Hematopoietic multipotent progenitor cell treated with erythropoietin and hydrocortisone succinate and interleukin-3 and kit ligand, for 15 days (in vitro differentiated cells): ENCODE measurements around the gene GHRH.

ENCODE experiments used
- DNase-seq: peaks from one replicate; pipeline ENCODE4 v3.0.0-alpha.2; 2015; ENCODE audit warnings: low spot score

The GHRH gene

DNA sequence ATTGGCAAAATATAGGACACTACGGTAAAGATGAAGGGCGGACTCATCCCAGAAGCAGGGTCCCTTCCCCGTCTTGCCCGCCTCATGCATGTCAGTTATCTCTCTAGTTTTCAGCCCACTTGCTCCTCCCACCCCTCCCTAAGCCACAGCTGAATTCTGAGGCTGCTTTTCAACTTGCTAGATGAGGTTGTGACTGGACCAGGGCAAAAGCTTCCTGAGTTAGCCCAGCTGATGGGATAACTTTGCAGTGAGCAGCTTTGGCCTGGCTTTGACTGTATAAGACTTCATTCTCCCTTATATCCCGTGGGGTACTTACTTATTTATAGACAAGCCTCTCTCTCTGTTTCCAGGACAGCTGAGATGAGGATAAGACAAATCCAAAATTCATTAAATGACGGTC, 23.2 kb downstream of the GHRH start:
- DNase-seq: no peak

DNA sequence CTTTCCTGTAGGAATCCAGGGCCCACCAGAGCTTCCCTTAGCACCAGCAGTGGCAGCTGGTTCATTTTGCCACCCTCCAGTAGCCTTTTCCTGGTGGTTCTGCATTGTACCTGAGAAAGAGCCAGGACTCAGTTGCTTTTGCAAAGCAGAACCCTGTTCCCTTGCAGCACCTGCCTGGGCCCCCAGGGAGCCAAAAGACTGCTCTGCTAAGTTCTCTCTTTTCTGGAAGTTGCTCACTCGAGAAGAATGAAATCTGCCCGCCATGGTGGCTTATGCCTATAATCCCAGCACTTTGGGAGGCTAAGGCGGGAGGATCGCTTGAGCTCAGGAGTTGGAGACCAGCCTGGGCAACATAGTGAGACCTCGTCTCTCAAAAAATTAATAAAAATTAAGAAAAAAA, 24.0 kb downstream of the GHRH start:
- no peak for DNase-seq

DNA sequence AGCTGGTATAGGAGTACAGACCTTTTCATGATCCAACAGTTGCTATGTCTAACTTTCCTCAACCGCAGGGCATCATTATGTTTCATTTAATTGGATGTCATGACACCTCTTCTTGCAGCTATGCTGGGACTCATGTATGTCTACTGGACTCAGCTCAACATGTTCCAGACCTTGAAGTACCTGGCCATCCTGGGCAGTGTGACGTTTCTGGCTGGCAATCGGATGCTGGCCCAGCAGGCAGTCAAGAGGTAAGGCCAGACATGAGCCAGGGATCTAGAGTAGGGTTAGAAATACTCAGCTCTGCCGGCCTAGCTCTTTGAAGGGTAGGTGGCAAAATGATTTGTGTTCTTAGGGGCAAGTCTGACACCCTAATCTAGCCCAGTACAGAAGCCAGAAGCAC, 25.2 kb downstream of the GHRH start:
- DNase-seq: no peak

DNA sequence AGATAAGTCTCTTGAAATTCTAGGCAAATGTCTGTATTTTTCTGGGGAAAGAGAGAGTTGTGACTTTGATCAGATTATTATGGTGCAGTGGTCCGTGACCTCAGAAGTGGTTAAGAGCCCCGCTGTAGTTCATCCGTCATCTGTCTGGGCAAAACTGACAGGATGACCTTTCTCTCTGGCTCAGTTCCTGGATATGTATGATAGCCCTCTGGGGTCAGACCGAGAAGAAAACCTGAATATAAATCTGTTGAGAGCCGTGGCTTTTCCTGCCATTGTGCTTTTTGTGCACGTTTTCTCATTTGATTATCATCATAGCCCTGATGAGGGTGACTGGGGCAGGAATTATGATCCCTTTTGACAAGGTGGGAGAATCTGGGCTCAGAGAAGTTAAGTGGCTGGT, 26.5 kb downstream of the GHRH start:
- no peak for DNase-seq

DNA sequence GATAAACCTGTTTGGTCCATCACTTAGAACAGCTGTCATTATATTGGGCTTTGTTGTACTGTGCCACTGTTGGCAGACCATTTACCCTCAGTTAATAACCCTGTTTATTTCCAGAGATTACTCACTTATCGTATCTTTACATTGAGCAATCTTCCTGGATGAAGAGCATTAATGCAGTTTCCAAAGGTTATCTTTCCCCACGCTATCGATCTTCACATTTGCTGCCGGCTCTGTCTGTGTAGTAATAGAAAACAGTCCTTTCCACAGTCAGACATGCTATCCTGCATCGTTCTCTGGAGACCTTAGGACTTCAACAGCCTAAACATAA, 27.4 kb downstream of the GHRH start:
- no peak for DNase-seq

DNA sequence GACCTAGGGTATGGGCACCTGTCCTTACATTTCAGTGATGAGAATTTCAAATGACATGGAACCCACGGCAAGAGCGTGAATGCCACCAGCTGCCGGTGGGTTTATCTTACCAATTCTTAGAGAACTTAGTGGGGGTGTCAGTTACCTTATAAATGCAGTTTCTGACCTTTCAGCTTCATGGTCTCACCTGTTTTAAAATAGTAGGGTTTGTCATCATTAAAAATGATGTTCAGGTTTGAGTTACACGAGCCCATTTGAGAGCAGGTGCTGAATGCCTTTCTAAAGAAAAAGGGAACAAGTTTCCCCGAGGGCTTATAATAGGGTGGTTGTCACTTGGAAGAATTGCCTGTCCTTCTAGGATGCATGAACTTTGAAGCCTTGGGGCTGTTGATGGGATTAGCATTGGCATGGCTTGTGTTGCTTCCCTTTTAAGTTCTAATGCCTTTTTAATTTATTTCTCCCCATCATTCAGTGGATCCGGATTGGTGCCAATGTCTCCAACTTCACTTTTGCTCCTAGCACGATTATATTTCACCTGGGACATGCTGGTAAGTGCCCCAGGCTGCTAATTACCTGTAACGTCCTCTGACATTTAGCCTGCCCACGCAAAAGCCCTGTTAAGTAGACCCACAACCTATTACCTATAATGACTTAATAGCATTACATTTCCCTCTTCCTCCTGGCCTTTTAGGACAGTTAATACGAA, 27.9 kb downstream of the GHRH start:
- no peak for DNase-seq

DNA sequence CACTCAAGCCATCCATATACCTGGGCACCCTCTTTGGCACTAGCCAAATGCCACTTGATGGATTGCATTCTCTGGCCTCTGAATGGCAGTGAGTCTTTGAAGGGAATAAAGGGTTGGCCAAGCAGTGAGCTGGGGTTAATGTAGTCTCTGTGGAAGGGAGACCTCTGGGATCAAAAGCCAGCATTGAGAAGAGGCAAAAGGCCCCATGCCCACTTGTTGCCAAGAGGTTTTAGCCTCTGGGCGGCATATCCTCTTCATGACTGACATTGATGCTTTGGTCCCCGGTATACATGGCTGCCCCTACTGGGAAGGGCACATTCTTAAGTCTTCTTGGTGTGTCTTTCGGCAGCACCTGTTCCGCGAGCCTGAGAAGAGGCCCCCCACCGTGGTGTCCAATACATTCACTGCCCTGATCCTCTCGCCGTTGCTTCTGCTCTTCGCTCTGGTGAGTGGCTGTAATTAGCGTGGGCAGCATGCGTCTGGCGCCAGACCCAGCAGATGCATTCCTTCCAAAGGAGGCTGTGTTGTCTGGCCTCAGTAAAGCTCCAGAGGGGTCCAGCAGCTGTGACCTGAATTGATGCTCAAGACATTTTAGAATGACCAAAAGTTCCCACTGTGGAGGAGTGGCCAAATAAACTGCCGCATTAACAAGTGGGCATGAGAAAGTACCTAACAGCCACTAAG, 29.5 kb downstream of the GHRH start:
- DNase-seq: no peak

DNA sequence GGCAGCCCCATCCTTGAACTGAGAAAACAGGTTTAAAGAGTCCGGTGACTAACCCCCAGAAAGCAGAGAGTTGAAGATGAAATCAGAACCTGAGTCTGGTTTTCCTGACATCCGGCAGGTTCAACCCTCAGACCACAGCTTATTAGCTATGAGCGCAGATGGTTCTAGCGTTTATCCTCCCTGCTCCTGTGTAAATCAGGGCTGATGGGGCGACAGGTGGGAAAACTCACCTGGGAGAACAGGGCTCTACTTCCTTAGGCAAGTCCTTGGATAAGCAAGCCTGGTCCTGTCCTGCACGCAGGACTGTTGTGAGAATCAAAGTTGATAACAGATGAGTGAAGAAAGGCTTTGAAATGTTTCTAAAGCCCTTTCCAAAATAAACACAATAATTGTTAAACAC, 31.4 kb downstream of the GHRH start:
- DNase-seq: no peak

DNA sequence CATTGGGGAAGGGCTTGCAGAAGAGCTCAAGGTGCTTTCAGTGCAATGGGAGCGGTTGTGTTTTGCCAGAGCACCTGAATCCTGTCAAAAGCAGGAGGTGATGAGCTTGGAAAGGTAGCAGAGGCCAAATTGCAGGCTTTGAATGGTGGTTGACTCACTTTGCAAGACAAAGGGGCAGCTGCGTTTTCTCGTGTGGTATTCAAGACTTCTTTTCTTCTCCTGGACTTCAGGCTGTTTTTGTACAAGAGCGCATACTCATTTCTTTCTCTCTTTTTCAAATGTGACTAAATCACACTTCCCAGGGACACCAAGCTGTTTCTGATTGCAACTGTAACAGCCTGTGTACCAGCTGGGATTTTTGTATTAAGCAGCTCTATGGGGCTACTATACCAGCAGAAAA, 32.3 kb downstream of the GHRH start:
- DNase-seq: no peak

DNA sequence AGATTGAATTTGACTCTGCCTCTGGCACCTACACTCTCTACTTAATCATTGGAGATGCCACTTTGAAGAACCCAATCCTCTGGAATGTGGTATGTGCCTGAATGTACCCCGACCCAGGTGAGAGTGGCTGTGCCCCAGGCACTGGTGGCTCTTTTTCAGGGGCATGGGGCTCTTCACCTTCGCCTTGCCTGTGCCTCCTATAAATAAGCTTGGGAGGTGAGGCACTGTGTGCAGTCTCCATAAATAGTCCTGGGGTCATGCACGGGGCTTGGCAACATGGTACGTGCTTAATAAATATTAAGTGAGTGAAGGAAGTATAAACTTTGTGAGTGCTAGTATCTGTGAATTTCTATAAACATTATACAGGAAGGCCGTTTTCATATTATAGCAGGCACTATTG, 33.0 kb downstream of the GHRH start:
- no peak for DNase-seq

DNA sequence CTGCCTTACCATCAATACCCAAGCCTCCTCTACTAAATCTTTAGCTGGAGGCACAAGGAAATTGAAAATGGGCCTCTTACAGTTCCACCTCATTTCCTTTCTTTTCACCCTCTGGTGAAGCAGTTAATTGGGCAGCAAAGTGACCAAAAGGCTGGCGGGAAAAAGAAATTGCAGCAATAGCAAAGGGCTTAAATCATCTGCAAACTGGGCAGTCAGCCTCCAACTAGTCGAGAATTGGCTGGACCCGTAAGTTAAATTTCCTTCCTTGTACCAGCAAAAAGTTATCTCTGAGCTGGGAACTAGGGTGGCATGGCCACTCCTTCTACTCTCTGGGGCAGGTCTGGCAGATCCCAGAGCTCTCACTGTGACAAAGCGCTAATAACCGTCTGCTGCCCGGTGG, 33.5 kb downstream of the GHRH start:
- DNase-seq: no peak

DNA sequence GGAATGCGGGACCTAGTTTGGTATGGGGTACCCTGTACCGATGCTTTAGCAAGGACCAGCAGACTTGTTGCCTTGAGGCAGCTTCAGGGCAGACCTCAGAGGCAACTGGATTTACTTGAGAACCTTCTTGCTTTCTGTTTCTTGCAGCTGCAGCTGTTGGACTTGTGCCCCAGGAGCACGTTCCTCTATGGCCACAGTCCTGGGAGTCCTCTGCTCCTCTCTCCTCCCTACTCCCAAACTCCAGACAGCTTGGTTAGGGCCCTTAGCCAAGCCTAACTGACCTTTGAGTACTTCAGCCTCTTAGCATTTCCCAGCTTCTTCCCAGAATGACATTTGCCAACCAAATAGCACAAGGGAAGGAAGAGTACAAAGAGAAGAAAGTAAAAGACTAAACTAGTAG, 34.7 kb downstream of the GHRH start:
- no peak for DNase-seq

DNA sequence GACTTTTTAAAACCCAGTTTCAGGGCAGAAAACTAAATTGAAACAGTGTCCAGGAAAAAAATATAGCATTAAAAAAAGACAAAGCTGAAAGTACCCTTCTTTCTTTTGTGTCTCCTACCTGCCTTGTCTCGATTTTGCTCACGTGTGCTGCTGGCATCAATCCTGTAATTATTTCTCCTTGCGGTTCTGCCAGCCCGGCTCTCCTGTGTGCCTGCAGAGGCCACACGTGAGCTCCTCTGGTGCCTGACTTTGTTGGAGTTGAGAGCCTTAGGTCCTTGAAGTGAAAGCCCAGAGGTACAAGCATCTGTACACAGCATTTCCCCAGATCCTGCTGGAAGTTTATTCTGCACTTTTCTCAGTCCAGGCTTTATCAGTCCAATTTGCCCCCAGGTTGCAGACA, 36.5 kb downstream of the GHRH start:
- no peak for DNase-seq

DNA sequence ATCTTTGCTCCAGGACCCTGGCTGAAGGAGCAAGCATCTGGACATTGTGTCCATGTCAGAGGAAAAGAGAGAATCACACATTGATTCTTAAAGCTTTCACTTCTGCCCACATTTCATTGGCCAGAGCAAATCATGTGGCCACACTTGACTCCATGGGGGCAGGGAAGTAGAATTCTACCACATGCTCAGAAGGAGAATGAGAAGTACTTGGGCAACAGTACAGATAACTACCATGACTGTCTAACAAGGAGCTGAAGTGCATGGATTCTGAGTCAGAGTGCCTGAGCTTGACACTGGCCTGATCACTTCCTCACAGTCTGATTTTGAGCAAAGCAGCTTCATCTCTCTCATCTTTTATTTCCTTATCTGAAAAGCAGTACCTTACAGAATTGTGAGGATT, 38.6 kb downstream of the GHRH start:
- no peak for DNase-seq

DNA sequence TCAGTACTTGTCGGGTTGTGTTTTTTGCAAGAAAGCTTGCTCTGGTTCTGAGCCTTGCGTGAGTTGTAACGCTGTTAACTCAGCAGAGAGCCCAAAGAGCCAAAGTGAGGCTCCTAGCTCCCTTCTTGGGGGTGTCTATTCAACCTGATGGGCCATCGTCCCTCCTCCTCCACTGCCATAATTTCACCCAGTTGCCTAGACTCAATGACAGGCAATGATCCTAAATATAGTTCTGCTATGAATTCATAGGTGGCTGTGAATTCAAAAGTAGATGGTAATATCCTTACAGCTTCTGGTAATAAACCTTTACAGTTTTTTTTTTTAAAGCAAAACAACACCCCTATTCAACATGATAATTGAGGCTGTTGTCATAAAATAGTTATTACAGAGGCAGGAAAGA, 39.5 kb downstream of the GHRH start:
- DNase-seq: no peak

DNA sequence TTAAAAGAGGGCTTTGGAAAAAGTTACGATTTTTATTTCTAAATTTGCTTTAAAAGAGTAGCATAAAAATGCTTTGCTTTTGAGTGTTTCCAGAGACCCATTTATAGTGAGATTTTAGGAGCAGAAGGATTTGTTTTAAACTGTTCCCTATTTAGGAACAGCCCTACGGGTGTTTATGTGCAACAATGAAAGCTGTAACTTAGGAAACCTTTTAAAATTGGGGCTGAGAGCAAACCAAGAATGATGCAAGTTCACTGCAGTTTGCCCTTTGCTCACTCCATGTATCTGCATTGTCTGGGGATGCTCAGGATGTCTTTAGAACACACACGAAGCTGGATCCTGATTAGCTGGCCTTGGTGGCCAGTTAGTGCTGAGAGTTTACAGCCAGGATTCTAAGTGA, 40.9 kb downstream of the GHRH start:
- no peak for DNase-seq

DNA sequence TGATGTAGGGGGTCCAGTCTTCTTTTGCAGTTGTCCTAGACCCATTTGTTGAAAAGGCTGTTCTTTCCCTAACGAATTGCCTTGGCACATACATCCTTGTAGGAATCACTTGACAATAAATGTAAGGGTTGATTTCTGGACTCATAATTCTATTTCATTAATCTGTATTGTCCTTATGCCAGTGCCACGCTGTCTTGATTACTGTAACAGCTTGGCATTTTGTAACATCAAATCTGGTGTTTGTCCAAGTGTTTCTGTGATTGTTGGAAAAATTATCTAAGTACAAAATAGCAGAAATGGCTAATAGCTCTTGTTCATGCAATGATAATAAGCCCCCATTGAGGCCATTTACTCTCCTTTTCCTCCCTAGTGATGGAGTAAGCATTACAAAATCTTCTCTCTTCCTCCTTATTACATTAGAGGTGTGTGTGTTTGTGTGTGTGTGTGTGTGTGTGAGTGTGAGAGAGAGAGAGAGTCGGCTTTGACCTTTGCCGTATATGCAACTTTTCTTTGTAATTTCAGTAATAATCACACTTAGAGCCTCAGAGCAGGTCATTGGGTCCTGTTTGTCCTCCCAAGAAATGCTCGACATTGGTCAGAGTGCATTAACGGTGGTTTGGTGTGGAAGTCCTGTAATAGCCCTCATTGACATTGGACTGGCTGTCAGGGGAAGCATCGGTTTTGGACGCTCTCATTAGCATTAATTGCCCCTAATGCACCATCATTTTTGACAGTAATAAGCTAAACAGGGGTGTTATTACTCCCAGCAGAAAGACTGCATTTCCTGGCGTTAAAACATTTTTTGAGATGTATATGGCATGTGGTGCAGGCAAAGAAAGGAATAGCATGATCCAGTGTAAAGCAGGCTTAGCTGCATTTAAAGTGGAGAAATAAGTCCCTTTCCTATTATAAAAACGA, 41.6 kb downstream of the GHRH start:
- no peak for DNase-seq

DNA sequence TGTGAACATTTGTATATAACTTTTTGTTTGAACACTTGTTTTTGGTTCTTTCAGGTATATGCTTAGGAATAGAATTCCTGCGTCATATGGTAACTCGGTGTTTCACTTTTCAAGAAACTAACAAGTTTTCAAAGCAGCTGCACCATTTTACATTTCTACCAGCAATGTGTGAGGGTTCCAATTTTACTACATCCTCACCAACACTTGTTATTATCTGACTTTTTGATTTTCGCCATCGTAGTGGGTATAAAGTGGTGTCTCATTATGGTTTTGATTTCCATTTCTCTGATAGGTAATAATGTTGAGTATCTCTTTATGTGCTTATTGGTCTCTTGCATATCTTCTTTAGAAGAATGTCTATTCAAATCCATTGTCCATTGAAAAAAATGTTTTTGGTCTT, 42.6 kb downstream of the GHRH start:
- DNase-seq: no peak

DNA sequence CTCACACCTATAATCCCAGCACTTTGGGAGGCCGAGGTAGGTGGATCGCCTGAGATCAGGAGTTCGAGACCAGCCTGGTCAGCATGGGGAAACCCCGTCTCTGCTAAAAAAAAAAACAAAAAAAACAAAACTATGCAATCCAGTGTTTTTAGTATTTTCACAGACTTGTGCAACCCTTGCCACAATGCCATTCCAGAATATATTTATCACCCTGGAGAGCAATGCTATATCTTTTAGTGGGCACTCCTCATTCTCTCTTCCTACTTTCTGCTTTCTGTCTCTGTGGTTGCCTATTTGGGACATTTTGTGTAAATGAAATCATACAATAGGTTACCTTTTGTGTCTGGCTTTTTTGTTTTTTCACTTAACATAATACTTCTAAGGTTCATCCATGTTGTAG, 43.2 kb downstream of the GHRH start:
- DNase-seq: no peak

DNA sequence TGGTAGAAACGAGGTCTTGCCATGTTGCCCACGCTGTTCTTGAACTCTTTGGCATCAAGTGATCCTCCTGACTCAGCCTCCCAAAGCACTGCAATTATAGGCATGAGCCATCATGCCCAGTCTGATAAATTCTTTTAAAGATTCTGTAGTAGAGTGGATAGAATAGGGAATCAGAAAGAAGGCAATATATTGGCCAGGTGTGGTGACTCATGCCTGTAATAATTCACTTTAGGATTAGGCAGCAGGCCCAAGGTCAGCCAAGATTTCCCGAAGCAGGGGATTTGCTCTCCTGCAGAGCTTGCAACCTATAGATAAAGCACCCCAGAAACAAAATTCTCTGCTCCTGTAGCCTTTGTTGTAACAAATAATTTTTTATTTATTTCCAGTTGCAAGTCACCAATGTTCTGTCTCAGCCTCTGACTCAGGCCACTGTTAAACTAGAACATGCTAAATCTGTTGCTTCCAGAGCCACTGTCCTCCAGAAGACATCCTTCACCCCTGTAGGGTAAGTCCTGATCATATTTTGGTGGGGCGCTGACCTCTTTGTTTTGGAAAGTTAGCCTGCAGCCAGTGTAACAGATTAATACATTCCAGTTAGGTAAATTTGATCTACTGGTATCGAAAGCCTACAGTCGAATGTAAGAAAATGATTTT, 51.8 kb downstream of the GHRH start:
- DNase-seq: no peak

DNA sequence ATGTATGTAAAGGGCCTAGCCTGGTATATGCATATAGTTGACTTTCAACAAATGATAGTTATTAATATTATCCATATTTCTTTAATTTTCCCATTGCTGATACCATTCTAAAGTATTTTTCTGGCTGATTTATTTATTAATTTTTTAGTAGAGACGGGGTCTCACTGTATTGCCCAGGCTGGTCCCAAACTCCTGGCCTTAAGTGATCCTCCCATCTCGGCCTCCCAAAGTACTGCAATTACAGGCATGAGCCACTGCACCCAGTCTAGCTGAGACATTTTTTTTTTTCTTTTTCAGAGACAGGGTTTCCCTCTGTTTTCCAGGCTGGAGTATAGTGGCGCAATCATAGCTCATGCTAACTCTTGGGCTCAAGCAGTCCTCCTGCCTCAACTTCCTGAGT, 52.4 kb downstream of the GHRH start:
- DNase-seq: no peak

DNA sequence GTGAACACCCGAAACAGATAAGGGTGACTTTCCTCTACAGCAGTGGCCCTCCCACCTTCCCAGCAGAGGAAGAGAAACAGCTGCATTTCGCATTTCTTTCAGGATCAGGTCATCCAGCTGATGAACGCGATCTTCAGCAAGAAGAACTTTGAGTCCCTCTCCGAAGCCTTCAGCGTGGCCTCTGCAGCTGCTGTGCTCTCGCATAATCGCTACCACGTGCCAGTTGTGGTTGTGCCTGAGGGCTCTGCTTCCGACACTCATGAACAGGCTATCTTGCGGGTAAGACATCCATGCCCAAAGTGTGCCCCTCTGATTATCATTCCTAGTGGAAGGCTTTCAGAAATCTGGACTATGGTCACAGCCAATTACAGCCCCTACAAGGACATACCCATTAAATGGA, 54.4 kb downstream of the GHRH start:
- no peak for DNase-seq

DNA sequence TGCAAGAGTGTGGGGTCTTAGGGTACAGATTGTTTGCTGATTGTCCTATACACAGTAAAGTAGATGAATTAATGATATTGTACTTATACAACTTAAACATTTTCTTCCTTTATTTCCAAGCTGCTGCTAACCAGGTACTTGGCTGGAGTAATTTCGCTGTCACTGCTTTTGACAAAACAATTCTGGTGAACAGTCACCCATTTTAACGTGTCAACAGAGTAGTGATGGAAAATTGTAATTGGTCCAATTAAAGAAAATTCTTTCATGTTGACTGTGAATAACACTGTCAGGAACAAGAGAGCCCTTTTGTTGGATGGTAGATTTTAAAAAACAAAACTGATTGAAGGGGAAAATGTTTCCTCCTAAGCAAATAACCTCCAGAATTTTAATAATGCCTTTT, 55.8 kb downstream of the GHRH start:
- DNase-seq: no peak
